Measurements from ENCODE around the gene AP2M1. TPM values are rescaled to one million over a fixed set of nuclear protein-coding genes. Genes with fewer than 3 reads are reported as not detected.

AP2M1 gene
- total and polyA plus RNA-seq, 7 donors, result 203 to 240 (median 230) TPM

- Histone ChIP-seq H3K27ac (no peak overlapping the region), H3K4me3 (no peak overlapping the region), H3K36me3 (no peaks in the 10 kb centered on the region), H3K9me3 (no peaks in the 10 kb centered on the region), H3K27me3 (peaks cover 33 to 72% (median 47%) of the 10 kb centered on the region in 3 donors), H3K4me1 (peaks cover 0 to 25% (median 24%) of the 10 kb centered on the region in 4 donors)
- intact Hi-C loops (cut with DNase I), result no loop called here
- DNase-seq, result no peak
- no peak for TF ChIP-seq CTCF (IDR thresholded peaks at IDR 0.05)
- TF ChIP-seq POLR2A (IDR thresholded peaks at IDR 0.05), result no peak
- no peak for TF ChIP-seq POLR2AphosphoS5 (IDR thresholded peaks at IDR 0.05)
- TF ChIP-seq EP300 (IDR thresholded peaks at IDR 0.05), result no peak
- 48 to 66% methylated on average over 3 of the region's 3 CpGs for WGBS, 2 donors
Measured at GRCh38 chr3:184231671-184232070, 57.0 kb downstream of the AP2M1 start.

GRCh38 chr3:184233127-184233843 is 58.6 kb downstream of the AP2M1 start:
- intact Hi-C loops (cut with DNase I), result no loop called here
- no peaks in the 10 kb centered on the region for H3K9me3 ChIP-seq
- H3K4me3 ChIP-seq, result no peak overlapping the region
- no peaks in the 10 kb centered on the region for H3K36me3 ChIP-seq
- 89 to 90% methylated on average over 23 of the region's 23 CpGs for WGBS, 2 donors
- peaks cover 0 to 25% (median 24%) of the 10 kb centered on the region in 4 donors for H3K4me1 ChIP-seq
- DNase-seq, result no peak
- no peak overlapping the region for H3K27ac ChIP-seq
- peaks cover 33 to 57% (median 37%) of the 10 kb centered on the region in 3 donors for H3K27me3 ChIP-seq
- no peak for TF ChIP-seq CTCF (IDR thresholded peaks at IDR 0.05)
- no peak for TF ChIP-seq EP300 (IDR thresholded peaks at IDR 0.05)
- no peak for TF ChIP-seq POLR2A (IDR thresholded peaks at IDR 0.05)
- no peak for TF ChIP-seq POLR2AphosphoS5 (IDR thresholded peaks at IDR 0.05)

Other genes starting within 250 kb of the AP2M1 start
- gene ABCC5, start 157.0 kb upstream of the AP2M1 start, total RNA-seq, result 10 to 100 TPM; 16.0 to 39.6 (median 21.0) TPM
- 10 to 100 TPM; 13.8 to 32.1 (median 22.0) TPM for gene ABCC5, start 157.0 kb upstream of the AP2M1 start, polyA plus RNA-seq
- not detected for gene HTR3D, start 143.1 kb upstream of the AP2M1 start, total RNA-seq
- not detected for gene HTR3D, start 143.1 kb upstream of the AP2M1 start, polyA plus RNA-seq
- not detected for gene HTR3C, start 121.8 kb upstream of the AP2M1 start, total RNA-seq
- gene HTR3C, start 121.8 kb upstream of the AP2M1 start, polyA plus RNA-seq, result under 1 TPM in 2 of 3 donors, not detected in 1; 0.19 to 0.60 TPM
- not detected for gene HTR3E, start 77.8 kb upstream of the AP2M1 start, total RNA-seq
- 1 to 10 TPM in 1 of 3 donors, under 1 TPM in 1, not detected in 1; 0.54 to 1.2 TPM for gene HTR3E, start 77.8 kb upstream of the AP2M1 start, polyA plus RNA-seq
- gene EIF2B5, start 39.5 kb upstream of the AP2M1 start, total RNA-seq, result 10 to 100 TPM; 26.0 to 43.5 (median 31.3) TPM
- 10 to 100 TPM; 31.8 to 48.1 (median 35.4) TPM for gene EIF2B5, start 39.5 kb upstream of the AP2M1 start, polyA plus RNA-seq
- 10 to 100 TPM; 38.5 to 71.2 (median 53.9) TPM for gene DVL3, start 19.5 kb upstream of the AP2M1 start, total RNA-seq
- gene DVL3, start 19.5 kb upstream of the AP2M1 start, polyA plus RNA-seq, result 10 to 100 TPM; 15.0 to 40.8 (median 26.4) TPM
- 10 to 100 TPM; 32.4 to 51.3 (median 39.2) TPM for gene ABCF3, start 11.3 kb downstream of the AP2M1 start, total RNA-seq
- 10 to 100 TPM; 36.5 to 48.9 (median 45.6) TPM for gene ABCF3, start 11.3 kb downstream of the AP2M1 start, polyA plus RNA-seq
- gene VWA5B2, start 54.7 kb downstream of the AP2M1 start, total RNA-seq, result under 1 TPM in 2 of 4 donors, not detected in 2; 0.36 to 0.83 TPM
- gene VWA5B2, start 54.7 kb downstream of the AP2M1 start, polyA plus RNA-seq, result 1 to 10 TPM in 1 of 3 donors, under 1 TPM in 2; 0.23 to 1.0 (median 0.60) TPM
- 10 to 100 TPM; 29.6 to 46.8 (median 38.4) TPM for gene ALG3, start 74.1 kb downstream of the AP2M1 start, total RNA-seq
- gene ALG3, start 74.1 kb downstream of the AP2M1 start, polyA plus RNA-seq, result 10 to 100 TPM in 2 of 3 donors, 1 to 10 TPM in 1; 9.9 to 39.7 (median 10.8) TPM
- gene EEF1AKMT4, start 74.8 kb downstream of the AP2M1 start, total RNA-seq, result 1 to 10 TPM; 1.4 to 3.9 (median 2.4) TPM
- 1 to 10 TPM; 4.2 to 6.5 (median 5.3) TPM for gene EEF1AKMT4, start 74.8 kb downstream of the AP2M1 start, polyA plus RNA-seq
- gene CAMK2N2, start 86.7 kb downstream of the AP2M1 start, total RNA-seq, result under 1 TPM in 1 of 4 donors, not detected in 3; 0.71 TPM
- gene CAMK2N2, start 86.7 kb downstream of the AP2M1 start, polyA plus RNA-seq, result under 1 TPM in 1 of 3 donors, not detected in 2; 0.28 TPM
- 1 to 10 TPM in 3 of 4 donors, under 1 TPM in 1; 0.49 to 2.9 (median 1.7) TPM for gene ECE2, start 101.2 kb downstream of the AP2M1 start, total RNA-seq
- gene ECE2, start 101.2 kb downstream of the AP2M1 start, polyA plus RNA-seq, result under 1 TPM in 1 of 3 donors, not detected in 2; 0.63 TPM
- 100 to 1,000 TPM; 127 to 246 (median 234) TPM for gene PSMD2, start 124.4 kb downstream of the AP2M1 start, total RNA-seq
- 100 to 1,000 TPM; 105 to 174 (median 153) TPM for gene PSMD2, start 124.4 kb downstream of the AP2M1 start, polyA plus RNA-seq
- 100 to 1,000 TPM; 115 to 241 (median 182) TPM for gene EIF4G1, start 139.8 kb downstream of the AP2M1 start, total RNA-seq
- gene EIF4G1, start 139.8 kb downstream of the AP2M1 start, polyA plus RNA-seq, result 100 to 1,000 TPM in 1 of 3 donors, 10 to 100 TPM in 2; 62.9 to 249 (median 67.3) TPM
- gene FAM131A, start 162.7 kb downstream of the AP2M1 start, total RNA-seq, result 10 to 100 TPM; 28.0 to 36.7 (median 33.8) TPM
- gene FAM131A, start 162.7 kb downstream of the AP2M1 start, polyA plus RNA-seq, result 10 to 100 TPM; 12.6 to 17.1 (median 12.9) TPM
- 1 to 10 TPM; 1.6 to 3.3 (median 2.6) TPM for gene CLCN2, start 186.8 kb downstream of the AP2M1 start, total RNA-seq
- gene CLCN2, start 186.8 kb downstream of the AP2M1 start, polyA plus RNA-seq, result 10 to 100 TPM; 10.9 to 30.2 (median 13.2) TPM
- 10 to 100 TPM; 53.2 to 92.5 (median 74.7) TPM for gene POLR2H, start 186.9 kb downstream of the AP2M1 start, total RNA-seq
- 100 to 1,000 TPM; 132 to 162 (median 146) TPM for gene POLR2H, start 186.9 kb downstream of the AP2M1 start, polyA plus RNA-seq
- under 1 TPM in 1 of 4 donors, not detected in 3; 0.36 TPM for gene THPO, start 203.4 kb downstream of the AP2M1 start, total RNA-seq
- under 1 TPM in 1 of 3 donors, not detected in 2; 0.25 TPM for gene THPO, start 203.4 kb downstream of the AP2M1 start, polyA plus RNA-seq
- gene CHRD, start 205.2 kb downstream of the AP2M1 start, total RNA-seq, result 10 to 100 TPM in 2 of 4 donors, 1 to 10 TPM in 2; 5.7 to 16.3 (median 11.3) TPM
- gene CHRD, start 205.2 kb downstream of the AP2M1 start, polyA plus RNA-seq, result 1 to 10 TPM in 2 of 3 donors, under 1 TPM in 1; 0.23 to 4.5 (median 1.8) TPM

All from sigmoid colon (tissue), 7 donors.